PC-3 (cell line): ENCODE measurements around the gene GULP1.

Source experiments
- CTCF ChIP-seq: fragments of 300-600 bp; sonication (generic); conservative IDR thresholded peaks from 2 replicates; pipeline ENCODE4 v1.5.1; 2017; ENCODE audit warnings: antibody characterized with exemption, low read depth, mild to moderate bottlenecking, low read length
- EZH2phosphoT487 ChIP-seq: fragments of 300-600 bp; sonication (generic); IDR thresholded peaks from 2 replicates; pipeline ENCODE4 v1.6.1; 2018; ENCODE audit warnings: mild to moderate bottlenecking, antibody characterized with exemption, low read length, borderline replicate concordance

GRCh38 chr2:188629753-188630527 lies 338.3 kb downstream of the GULP1 start:
- no peak for TF ChIP-seq CTCF
- no peak for TF ChIP-seq EZH2phosphoT487
